ENCODE results near the gene KRTAP25-1.

Gene KRTAP25-1

GRCh38 chr21:30271611-30272010 is 17.7 kb downstream of the KRTAP25-1 start:
- H3K4me3 ChIP-seq (ENCODE audit: low read depth, low read length) = no peak overlapping the region
- DNase-seq (ENCODE audit: low read depth) = no peak
- TF ChIP-seq CTCF (IDR thresholded peaks at IDR 0.05; ENCODE audit: low read depth, low read length, missing control alignments) = no peak

- no peak for TF ChIP-seq CTCF (IDR thresholded peaks at IDR 0.05; ENCODE audit: low read depth, low read length, missing control alignments)
- no peak overlapping the region for H3K4me3 ChIP-seq (ENCODE audit: low read depth, low read length)
- DNase-seq (ENCODE audit: low read depth) = no peak
Measured at GRCh38 chr21:30271156-30271555, 18.2 kb downstream of the KRTAP25-1 start.

- no peak for TF ChIP-seq CTCF (IDR thresholded peaks at IDR 0.05; ENCODE audit: low read depth, low read length, missing control alignments)
- no peak for DNase-seq (ENCODE audit: low read depth)
- H3K4me3 ChIP-seq (ENCODE audit: low read depth, low read length) = no peak overlapping the region
Measured at GRCh38 chr21:30269803-30270530, 19.3 kb downstream of the KRTAP25-1 start.

- peak; percentile 40 for TF ChIP-seq CTCF (IDR thresholded peaks at IDR 0.05; ENCODE audit: low read depth, low read length, missing control alignments)
- no peak overlapping the region for H3K4me3 ChIP-seq (ENCODE audit: low read depth, low read length)
- no peak for DNase-seq (ENCODE audit: low read depth)
Measured at GRCh38 chr21:30268608-30269197, 20.6 kb downstream of the KRTAP25-1 start.

GRCh38 chr21:30257773-30258172 is 31.5 kb downstream of the KRTAP25-1 start:
- peak; percentile 9 for TF ChIP-seq CTCF (IDR thresholded peaks at IDR 0.05; ENCODE audit: low read depth, low read length, missing control alignments)
- H3K4me3 ChIP-seq (ENCODE audit: low read depth, low read length) = no peak overlapping the region
- DNase-seq (ENCODE audit: low read depth) = no peak

GRCh38 chr21:30256100-30256499 is 33.2 kb downstream of the KRTAP25-1 start:
- no peak for TF ChIP-seq CTCF (IDR thresholded peaks at IDR 0.05; ENCODE audit: low read depth, low read length, missing control alignments)
- H3K4me3 ChIP-seq (ENCODE audit: low read depth, low read length) = no peak overlapping the region
- DNase-seq (ENCODE audit: low read depth) = no peak

- DNase-seq (ENCODE audit: low read depth) = no peak
- TF ChIP-seq CTCF (IDR thresholded peaks at IDR 0.05; ENCODE audit: low read depth, low read length, missing control alignments) = no peak
- H3K4me3 ChIP-seq (ENCODE audit: low read depth, low read length) = no peak overlapping the region
Measured at GRCh38 chr21:30255679-30256078, 33.6 kb downstream of the KRTAP25-1 start.
